T47D (cell line): ENCODE results near the gene RASSF7.
"Not testable (repeated sequence)": the region's sequence is repeated elsewhere in the genome, so short reads cannot be mapped to it uniquely, and the experiment has no call there.

Experiments used
- DNase-seq, 2 experiments: peaks; one replicate each; pipeline versions ENCODE4 v3.0.0 to v3.0.0-alpha.2; 2011 to 2012; ENCODE audit warnings: low read depth in 1 of 2, low spot score in 1 of 2
- JUND ChIP-seq: IDR thresholded peaks from 2 replicates; pipeline ENCODE4 v1.6.1; 2012; ENCODE audit warnings: low read depth
- in situ Hi-C: cut with HindIII; loops from 2 replicates; pipeline ENCODE4 v1.10.0; 2016; ENCODE audit warnings: low sequenced_read_pairs, low pct_unique_long_range_greater_than_20kb

The RASSF7 gene

GRCh38 chr11:568306-569157, 7.8 kb downstream of the RASSF7 start:
- DNase-seq = peak; percentile 76 to 90
- TF ChIP-seq JUND = no peak
- in situ Hi-C loops = no loop called here

DNA sequence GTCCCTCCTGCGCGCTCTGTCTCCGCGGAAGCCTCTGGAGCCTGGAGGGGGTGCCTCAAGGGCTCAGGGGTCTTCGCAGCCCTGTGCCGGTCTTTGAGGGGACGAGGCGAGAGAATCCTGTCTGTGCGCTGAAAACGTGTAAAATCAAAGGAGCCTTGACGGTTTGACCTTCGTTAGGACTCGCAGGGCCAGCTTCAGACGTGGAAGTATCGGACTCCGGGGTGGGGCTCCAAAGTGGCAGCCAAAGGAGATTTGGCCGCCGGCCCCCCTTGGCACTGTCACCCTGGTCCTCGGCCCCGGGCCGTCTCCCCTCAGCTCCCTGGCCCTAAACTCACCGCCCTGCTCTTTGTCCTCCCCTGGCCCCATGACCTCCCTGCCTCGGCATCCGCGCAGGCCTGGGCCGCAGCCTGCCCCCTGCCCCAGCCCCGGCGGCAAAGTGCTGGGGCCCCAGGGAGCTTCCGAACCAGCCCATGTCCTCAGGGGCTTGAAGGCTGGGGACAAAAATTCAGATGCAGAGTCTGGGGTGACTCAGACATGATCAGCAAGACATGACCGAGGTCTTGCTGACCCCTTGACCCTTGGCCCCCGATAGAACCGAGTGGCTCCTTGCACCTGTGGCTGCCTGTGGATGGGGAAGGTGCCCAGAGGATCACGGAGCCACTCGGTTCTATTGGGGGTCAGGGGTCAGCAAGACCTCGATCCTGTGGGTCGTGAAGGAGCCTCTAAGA, 8.6 kb downstream of the RASSF7 start:
- in situ Hi-C loops = no loop called here
- no peak for DNase-seq
- TF ChIP-seq JUND = no peak

GRCh38 chr11:571802-572185, 11.0 kb downstream of the RASSF7 start:
- in situ Hi-C loops = no loop called here
- no peak for TF ChIP-seq JUND
- DNase-seq = no peak

- no peak for TF ChIP-seq JUND
- no peak for DNase-seq
- in situ Hi-C loops = no loop called here
Measured at GRCh38 chr11:573146-573759, 12.5 kb downstream of the RASSF7 start.

GRCh38 chr11:574031-574570, 13.3 kb downstream of the RASSF7 start:
- not testable (repeated sequence) for DNase-seq

DNA sequence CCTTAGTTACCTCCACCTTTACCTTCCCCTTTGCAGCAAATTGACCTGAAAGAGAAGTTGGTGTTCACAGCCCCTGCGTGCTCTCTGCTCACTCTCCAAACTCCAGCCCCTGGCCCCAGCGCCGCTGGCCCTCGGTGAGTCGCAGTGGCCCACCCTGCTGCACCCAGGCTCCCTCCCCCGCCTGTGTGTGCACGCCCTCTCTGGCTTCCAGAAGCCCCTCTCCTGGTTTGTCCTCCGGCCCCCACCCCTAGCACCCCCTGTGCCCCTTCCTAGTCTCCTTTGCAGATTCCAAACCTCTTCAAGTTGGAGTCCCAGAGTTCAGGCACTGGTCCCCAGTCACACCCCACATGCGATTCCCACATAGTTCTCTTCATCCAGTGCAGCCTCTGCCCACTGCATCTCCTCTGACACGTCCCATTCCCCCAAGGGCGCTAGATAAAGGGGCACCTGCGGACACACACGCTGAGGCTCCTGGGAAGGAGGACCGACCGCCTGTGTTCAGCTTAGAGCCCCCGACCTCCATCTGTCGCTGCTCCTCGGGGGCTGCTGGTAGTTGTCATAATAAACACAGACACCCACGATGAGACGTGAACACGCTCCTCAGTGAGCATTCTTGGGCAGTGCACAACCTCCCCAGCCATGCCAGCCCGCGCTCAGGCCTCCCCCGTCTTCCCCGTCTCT, 14.0 kb downstream of the RASSF7 start:
- DNase-seq = no peak
- TF ChIP-seq JUND = no peak
- in situ Hi-C loops = no loop called here

More at GRCh38 chr11:574031-574570, 13.3 kb downstream of the RASSF7 start:
- in situ Hi-C loops = not testable (repeated sequence)

DNA sequence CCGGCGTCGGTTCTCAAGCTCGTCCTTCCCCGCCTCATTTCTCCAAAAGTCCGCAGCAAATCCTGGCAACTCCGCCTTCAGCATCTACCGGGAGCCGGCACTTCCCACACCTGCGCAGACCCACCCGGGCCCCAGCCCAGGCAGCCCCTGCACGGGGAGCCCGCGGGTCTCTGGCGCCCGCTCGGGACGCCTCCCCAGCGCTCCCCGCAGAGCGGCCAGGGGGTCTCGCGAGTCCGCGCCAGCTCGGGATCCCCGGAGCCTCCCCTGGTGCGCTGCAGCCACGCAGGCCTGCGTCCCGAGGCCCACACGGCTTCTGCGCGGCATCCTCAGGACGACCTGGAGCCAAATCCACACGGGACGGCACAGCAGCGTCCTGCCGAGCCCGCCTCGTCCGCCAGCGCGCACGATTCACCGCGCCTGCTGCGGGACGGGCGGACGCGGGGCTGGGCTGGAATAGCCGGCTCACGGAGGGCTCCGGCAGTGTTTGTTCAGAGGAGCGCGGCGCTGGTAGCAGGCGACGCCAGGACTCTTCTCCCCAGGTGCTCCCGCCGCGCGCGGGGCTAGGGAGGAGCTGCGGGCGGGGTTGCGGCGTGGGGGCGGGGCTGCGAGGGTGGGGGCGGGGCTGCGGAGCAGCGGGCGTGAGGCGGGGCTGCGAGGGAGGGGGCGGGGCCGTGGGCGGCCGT, 14.7 kb downstream of the RASSF7 start:
- TF ChIP-seq JUND = no peak
- peak; percentile 45 to 69 for DNase-seq
- in situ Hi-C loops = no loop called here

- TF ChIP-seq JUND = no peak
- in situ Hi-C loops = no loop called here
- DNase-seq = peak; percentile 81 to 83
Measured at GRCh38 chr11:575996-576768, 15.4 kb downstream of the RASSF7 start, which contains the start of gene PHRF1. TSS of gene PHRF1 (plus strand) at chr11:576470. CDS start at chr11:581513, 5,043 bp downstream.

GRCh38 chr11:576811-577610, 16.2 kb downstream of the RASSF7 start:
- DNase-seq = no peak
- TF ChIP-seq JUND = no peak
- in situ Hi-C loops = no loop called here

- TF ChIP-seq JUND = no peak
- no peak for DNase-seq
- in situ Hi-C loops = no loop called here
Measured at GRCh38 chr11:577611-577894, 16.8 kb downstream of the RASSF7 start.
